ENCODE measurements around the gene CYP2W1. TPM values are rescaled to one million over a fixed set of nuclear protein-coding genes. Genes with fewer than 3 reads are reported as not detected.

CYP2W1 gene
- polyA plus RNA-seq, 2 of the 4 experiments (the other 2 are of a cell fraction), result not detected

- Histone ChIP-seq H3K4me1 (peaks cover 3% of the 10 kb centered on the region; the same call in 1 of the 3 replicates), H3K27ac (peak overlapping the region; percentile 61 to 88; a peak in 5 of 6 replicates), H3K4me2 (peak overlapping the region; percentile 92), H3K9me3 (no peaks in the 10 kb centered on the region), H3K4me3 (peak overlapping the region; percentile 64)
- FAIRE-seq, result no peak
- WGBS (ENCODE audit: missing lambda C conversion rate), result 20% methylated on average over 8 of the region's 78 CpGs
- peak; percentile 62 to 82 for ATAC-seq
- TF ChIP-seq CBX8 (IDR thresholded peaks at IDR 0.05) (no peak), CEBPB (IDR thresholded peaks at IDR 0.05) (peak; percentile 24 to 48; a peak in 3 of 4 replicates)
- DNase-seq (ENCODE audit: low read depth in 1 of 2, low spot score in 1 of 2), result peak; percentile 51 to 64
- ChIA-PET POLR2A (no interaction called here), CTCF (interaction anchor here (0.6 to 3.8 kb wide), 9 partner anchors 11 to 59 kb away, joined by 3 to 40 read pairs (median 4); no protein-coding TSS in a partner anchor)
Measured at GRCh38 chr7:953547-954327, 29.2 kb upstream of the CYP2W1 start.

- Histone ChIP-seq H3K9me3 (no peaks in the 10 kb centered on the region), H3K4me3 (peak within 1 kb of the TSS; percentile 64), H3K4me2 (peak within 1 kb of the TSS; percentile 92), H3K27ac (peak within 1 kb of the TSS; percentile 61 to 88), H3K4me1 (peaks cover 3% of the 10 kb centered on the region; the same call in 1 of the 3 replicates)
- ATAC-seq (peak; percentile 54 to 71), DNase-seq (ENCODE audit: low read depth in 1 of 2, low spot score in 1 of 2) (peak; percentile 37 to 54), FAIRE-seq (no peak)
- 23% methylated on average over 22 of the region's 115 CpGs for WGBS (ENCODE audit: missing lambda C conversion rate)
- POLR2A ChIA-PET, result no interaction called here
- CTCF ChIA-PET, result interaction anchor here (0.6 to 4.0 kb wide), 10 partner anchors 10 to 168 kb away, joined by 3 to 40 read pairs (median 4); no protein-coding TSS in a partner anchor
- TF ChIP-seq CEBPB (IDR thresholded peaks at IDR 0.05) (no peak), FOSL2 (IDR thresholded peaks at IDR 0.05) (no peak), FOSL2 (CRISPR knock-in tag; IDR thresholded peaks at IDR 0.05) (no peak), RFX5 (IDR thresholded peaks at IDR 0.05) (no peak), JUNB (IDR thresholded peaks at IDR 0.05) (no peak), ESRRA (IDR thresholded peaks at IDR 0.05; ENCODE audit: borderline replicate concordance, low read length) (no peak), RCOR1 (IDR thresholded peaks at IDR 0.05; ENCODE audit: low read depth, low read length) (no peak), FOXS1 (CRISPR knock-in tag; IDR thresholded peaks at IDR 0.05) (no peak), ZFP36 (IDR thresholded peaks at IDR 0.05; ENCODE audit: borderline replicate concordance, partially characterized antibody) (no peak), CBX2 (IDR thresholded peaks at IDR 0.05; ENCODE audit: borderline replicate concordance, low read depth) (no peak), SMC3 (IDR thresholded peaks at IDR 0.05) (peak; percentile 44; the same call in 2 of the 3 replicates), MYC (IDR thresholded peaks at IDR 0.05; ENCODE audit: borderline replicate concordance, low read length) (no peak), NFE2L2 (conservative IDR thresholded peaks at IDR 0.05; ENCODE audit: low read length) (no peak), HEYL (CRISPR knock-in tag; IDR thresholded peaks at IDR 0.05) (no peak), SREBF2 (IDR thresholded peaks at IDR 0.05) (no peak), NR3C1 (IDR thresholded peaks at IDR 0.05) (no peak), TFCP2L1 (CRISPR knock-in tag; IDR thresholded peaks at IDR 0.05) (no peak), EHF (CRISPR knock-in tag; IDR thresholded peaks at IDR 0.05) (no peak), ZSCAN20 (CRISPR knock-in tag; IDR thresholded peaks at IDR 0.05) (no peak), HOXB5 (CRISPR knock-in tag; IDR thresholded peaks at IDR 0.05) (no peak), HOXB13 (CRISPR knock-in tag; IDR thresholded peaks at IDR 0.05; ENCODE audit: low read depth) (no peak), RAD21 (conservative IDR thresholded peaks at IDR 0.05 in 1 of 2, IDR thresholded peaks at IDR 0.05 in 1 of 2) (peak in 1 of 2 experiments; percentile 18; a peak in 3 of 5 replicates), CHD2 (IDR thresholded peaks at IDR 0.05; ENCODE audit: low read length, partially characterized antibody) (no peak), JUN (IDR thresholded peaks at IDR 0.05) (no peak), POLR2AphosphoS2 (conservative IDR thresholded peaks at IDR 0.05; ENCODE audit: low read length) (no peak)
- TF ChIP-seq, protein P1, sequence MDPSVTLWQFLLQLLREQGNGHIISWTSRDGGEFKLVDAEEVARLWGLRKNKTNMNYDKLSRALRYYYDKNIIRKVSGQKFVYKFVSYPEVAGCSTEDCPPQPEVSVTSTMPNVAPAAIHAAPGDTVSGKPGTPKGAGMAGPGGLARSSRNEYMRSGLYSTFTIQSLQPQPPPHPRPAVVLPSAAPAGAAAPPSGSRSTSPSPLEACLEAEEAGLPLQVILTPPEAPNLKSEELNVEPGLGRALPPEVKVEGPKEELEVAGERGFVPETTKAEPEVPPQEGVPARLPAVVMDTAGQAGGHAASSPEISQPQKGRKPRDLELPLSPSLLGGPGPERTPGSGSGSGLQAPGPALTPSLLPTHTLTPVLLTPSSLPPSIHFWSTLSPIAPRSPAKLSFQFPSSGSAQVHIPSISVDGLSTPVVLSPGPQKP (IDR thresholded peaks at IDR 0.05; ENCODE audit: low read depth, low read length), result no peak
- TF ChIP-seq, protein P2, sequence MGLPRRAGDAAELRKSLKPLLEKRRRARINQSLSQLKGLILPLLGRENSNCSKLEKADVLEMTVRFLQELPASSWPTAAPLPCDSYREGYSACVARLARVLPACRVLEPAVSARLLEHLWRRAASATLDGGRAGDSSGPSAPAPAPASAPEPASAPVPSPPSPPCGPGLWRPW (IDR thresholded peaks at IDR 0.05), result no peak
- TF ChIP-seq, protein P3, sequence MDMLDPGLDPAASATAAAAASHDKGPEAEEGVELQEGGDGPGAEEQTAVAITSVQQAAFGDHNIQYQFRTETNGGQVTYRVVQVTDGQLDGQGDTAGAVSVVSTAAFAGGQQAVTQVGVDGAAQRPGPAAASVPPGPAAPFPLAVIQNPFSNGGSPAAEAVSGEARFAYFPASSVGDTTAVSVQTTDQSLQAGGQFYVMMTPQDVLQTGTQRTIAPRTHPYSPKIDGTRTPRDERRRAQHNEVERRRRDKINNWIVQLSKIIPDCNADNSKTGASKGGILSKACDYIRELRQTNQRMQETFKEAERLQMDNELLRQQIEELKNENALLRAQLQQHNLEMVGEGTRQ (IDR thresholded peaks at IDR 0.05), result no peak
- TF ChIP-seq, protein P4, sequence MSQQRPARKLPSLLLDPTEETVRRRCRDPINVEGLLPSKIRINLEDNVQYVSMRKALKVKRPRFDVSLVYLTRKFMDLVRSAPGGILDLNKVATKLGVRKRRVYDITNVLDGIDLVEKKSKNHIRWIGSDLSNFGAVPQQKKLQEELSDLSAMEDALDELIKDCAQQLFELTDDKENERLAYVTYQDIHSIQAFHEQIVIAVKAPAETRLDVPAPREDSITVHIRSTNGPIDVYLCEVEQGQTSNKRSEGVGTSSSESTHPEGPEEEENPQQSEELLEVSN (IDR thresholded peaks at IDR 0.05; ENCODE audit: borderline replicate concordance, low read depth), result no peak
- TF ChIP-seq, protein P5, sequence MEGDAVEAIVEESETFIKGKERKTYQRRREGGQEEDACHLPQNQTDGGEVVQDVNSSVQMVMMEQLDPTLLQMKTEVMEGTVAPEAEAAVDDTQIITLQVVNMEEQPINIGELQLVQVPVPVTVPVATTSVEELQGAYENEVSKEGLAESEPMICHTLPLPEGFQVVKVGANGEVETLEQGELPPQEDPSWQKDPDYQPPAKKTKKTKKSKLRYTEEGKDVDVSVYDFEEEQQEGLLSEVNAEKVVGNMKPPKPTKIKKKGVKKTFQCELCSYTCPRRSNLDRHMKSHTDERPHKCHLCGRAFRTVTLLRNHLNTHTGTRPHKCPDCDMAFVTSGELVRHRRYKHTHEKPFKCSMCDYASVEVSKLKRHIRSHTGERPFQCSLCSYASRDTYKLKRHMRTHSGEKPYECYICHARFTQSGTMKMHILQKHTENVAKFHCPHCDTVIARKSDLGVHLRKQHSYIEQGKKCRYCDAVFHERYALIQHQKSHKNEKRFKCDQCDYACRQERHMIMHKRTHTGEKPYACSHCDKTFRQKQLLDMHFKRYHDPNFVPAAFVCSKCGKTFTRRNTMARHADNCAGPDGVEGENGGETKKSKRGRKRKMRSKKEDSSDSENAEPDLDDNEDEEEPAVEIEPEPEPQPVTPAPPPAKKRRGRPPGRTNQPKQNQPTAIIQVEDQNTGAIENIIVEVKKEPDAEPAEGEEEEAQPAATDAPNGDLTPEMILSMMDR (IDR thresholded peaks at IDR 0.05), result peak; percentile 60
Measured at GRCh38 chr7:954330-955238, 28.4 kb upstream of the CYP2W1 start, which contains the start of gene ADAP1. TSS of gene ADAP1 (minus strand) at chr7:954680. CDS start at chr7:954477, 203 bp downstream.
